HG03175 (cell line): ENCODE measurements around the gene ADAM22.

Source experiments
- ATAC-seq: cut with Tn5 transposase; IDR thresholded peaks from one replicate; pipeline ENCODE4 v1.9.1; 2021; ENCODE audit warnings: mild to moderate bottlenecking, moderate library complexity; ENCODE audit not compliant: unreplicated experiment

The ADAM22 gene

DNA sequence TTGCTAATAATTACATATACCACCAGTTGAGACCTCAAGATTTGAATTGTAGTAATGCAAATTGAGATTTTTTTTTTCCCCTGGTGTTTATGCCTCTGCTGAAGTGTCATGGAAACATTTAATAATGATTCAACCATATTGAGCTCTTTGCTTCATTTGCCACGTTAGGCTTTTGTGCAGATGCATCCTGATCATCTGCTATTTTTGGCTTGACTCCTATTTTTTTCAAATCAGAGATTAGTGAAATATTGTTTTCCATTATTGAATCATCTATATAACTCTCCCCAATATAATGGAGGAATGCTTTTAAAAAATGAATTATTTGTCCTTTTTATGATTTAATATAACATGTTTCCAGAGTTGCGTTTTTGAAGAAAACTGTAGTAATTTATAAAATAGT is 170.7 kb downstream of the ADAM22 start:
- no peak for ATAC-seq

GRCh38 chr7:88105231-88105630 is 171.2 kb downstream of the ADAM22 start:
- no peak for ATAC-seq

DNA sequence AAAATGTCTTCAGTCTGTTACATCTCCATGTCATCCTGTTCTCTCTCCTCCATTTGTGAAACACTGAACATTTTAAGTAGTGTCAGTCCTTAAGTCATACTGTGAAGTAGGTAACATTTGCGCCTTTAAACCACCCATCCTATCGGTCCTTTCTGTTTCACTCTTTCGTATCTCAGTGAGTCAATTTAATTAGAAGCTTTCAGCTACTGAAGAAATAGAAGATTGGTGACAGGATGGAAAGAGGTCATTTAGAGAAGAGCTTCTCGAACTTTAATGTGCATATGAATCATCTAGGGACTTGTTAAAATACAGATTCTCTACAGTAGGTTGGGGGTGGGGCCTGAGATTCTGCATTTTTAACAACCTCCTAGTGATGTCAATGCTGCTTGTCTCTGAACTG is 172.4 kb downstream of the ADAM22 start:
- ATAC-seq, result no peak

GRCh38 chr7:88109612-88110011 is 175.6 kb downstream of the ADAM22 start:
- ATAC-seq, result no peak

DNA sequence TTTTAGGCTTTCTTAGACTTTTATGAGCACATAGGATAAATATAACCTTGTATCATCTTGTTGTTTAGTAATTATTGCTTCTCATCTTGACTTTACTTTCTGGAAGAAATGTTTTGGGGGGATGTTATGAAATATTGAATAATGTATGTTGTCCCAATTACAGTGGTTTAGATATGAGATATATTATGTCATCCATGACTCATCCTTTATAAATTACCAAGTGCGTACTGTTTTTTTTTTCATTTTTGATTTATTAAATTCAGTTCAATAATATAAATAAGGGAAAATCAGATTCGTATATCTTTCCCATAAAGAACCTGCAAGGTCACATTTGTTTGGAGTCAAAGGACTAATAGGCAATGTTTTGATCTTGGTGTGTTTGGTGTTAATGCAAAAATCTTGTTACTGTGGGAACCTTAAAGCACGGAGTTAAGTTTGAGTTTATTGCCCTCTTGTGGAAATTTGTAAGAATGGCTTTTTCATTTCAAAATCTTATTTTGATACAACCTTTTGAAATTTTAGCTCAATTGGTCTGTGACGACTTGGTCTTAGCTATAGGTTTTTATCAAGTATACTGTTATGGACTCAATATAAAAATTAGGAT is 177.2 kb downstream of the ADAM22 start:
- peak; percentile 58 for ATAC-seq

GRCh38 chr7:88111954-88112471 is 178.0 kb downstream of the ADAM22 start:
- ATAC-seq, result no peak

DNA sequence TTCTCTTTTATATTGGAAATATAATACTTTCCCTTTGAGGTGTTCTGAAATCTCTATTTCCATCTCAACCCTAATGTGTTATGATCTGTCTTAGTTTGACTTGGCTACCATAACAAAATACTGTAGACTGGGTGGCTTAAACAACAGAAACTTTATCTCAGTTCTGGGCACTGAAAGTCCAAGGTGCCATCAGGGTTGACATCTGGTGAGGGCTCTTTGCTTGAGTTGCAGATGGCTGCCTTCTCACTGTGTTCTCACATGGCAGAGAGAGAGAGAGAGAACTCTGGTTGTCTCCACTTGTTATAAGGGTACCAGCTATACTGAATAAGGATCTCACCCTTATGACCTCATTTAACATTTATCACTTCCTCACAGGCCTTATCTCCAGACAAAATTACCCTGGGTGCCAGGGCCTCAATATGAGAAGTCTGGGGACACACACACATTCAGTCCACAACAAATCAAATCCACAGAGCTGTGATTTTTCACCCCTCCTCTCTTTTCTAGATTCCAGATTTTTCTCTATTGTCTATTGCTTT is 181.3 kb downstream of the ADAM22 start:
- ATAC-seq, result no peak

GRCh38 chr7:88115816-88116215 is 181.8 kb downstream of the ADAM22 start:
- no peak for ATAC-seq

- no peak for ATAC-seq
These were observed 182.3 kb downstream of the ADAM22 start for GRCh38 chr7:88116235-88116795.

DNA sequence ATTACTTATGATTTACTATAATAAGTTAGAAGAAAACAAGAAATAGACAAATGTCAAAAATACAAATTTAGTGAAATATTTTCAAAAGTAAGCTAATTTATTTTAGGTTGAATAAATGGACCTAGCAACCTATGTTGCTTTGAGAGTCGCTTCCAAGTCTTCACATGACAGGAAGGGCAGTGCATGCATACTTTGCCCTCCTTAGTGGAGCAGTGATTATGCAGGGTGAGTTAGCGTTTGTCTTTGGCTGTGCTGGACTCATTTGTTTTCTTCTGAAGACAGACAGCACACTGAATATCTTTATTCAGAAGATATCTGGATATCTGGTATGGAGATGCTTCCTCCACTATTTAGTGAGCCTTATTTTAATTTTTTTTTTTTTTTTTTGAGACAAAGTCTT is 183.3 kb downstream of the ADAM22 start:
- ATAC-seq, result no peak

- ATAC-seq, result no peak
These were observed 187.3 kb downstream of the ADAM22 start for GRCh38 chr7:88121335-88121734.

GRCh38 chr7:88127637-88128290 is 193.7 kb downstream of the ADAM22 start:
- no peak for ATAC-seq

DNA sequence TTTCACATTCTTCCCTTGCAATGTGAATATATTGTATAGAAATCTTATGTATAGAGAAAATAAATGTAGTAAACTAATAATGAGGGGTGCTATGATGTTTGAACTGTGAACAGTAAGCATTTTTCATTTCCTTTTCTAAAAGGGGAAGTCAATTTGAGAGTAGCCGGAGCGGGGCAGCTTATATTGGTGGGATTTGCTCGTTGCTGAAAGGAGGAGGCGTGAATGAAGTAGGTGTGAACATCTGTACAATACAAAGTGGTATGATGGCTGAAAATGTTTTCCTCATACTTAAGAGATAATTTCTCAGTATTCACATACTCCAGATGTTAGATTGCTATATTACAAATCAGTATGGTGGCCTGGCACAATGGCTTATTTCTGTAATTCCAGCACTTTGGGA is 198.7 kb downstream of the ADAM22 start:
- peak; percentile 95 for ATAC-seq

DNA sequence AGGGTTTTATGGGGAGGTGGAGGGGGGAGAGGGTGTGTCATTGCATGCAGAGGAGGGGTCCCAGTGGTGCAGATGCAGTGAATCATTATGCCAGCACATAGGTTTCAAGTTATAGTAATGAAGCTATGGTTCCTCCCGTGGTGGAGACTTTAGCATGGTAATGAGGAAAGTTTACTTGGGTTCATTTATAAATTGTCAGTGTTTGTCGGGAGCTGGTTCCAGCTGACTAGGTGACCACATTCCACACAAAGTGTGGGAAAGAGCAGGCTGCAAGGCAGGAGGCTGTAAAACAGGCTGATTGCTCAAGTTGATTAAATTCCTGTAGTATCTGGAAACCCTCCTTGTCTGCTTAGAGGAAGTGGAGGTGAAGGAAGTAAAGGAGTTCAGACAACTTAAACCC is 206.9 kb downstream of the ADAM22 start:
- ATAC-seq, result no peak

- no peak for ATAC-seq
These were observed 207.4 kb downstream of the ADAM22 start for GRCh38 chr7:88141479-88141878.

GRCh38 chr7:88141953-88142352 is 207.9 kb downstream of the ADAM22 start:
- ATAC-seq, result no peak

GRCh38 chr7:88146616-88147015 is 212.6 kb downstream of the ADAM22 start:
- no peak for ATAC-seq

- no peak for ATAC-seq
These were observed 213.3 kb downstream of the ADAM22 start for GRCh38 chr7:88147341-88147740.

DNA sequence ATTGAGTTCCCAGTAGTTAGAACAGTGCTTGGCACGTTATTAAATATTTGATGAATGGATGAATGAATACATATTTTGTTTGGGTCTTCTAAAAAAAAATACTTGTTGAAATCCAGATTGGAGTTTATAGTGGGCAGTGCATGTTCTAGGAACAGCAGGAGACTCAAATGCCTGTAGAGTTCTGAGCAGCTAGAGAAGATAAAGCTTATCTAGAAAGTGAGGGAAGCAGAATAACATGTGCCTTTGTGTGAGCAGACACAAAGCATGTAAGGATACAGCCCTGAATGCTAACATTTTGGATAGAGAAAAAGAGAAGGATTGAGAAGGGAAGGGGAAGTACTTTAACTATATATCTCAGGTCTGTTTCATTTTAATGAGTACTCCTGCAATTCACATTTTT is 213.9 kb downstream of the ADAM22 start:
- ATAC-seq, result no peak

DNA sequence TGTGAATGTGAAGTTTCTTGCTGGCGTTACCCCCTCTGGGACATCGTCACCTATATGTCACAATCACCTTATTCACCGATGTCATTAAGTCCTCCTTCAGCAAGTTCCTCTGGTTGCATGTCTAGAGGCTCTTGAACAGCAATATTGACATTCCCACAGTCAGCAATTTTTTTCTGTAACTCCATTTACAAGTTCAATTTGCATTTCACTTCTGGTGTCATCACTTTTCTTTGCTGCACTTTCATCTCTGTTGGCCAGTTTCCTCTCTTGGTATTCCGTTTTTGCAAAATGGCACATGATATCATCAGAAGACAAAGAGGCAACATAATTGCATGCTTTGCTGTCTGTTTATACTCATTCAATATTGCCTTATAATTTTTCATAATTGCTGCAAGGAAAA is 216.0 kb downstream of the ADAM22 start:
- ATAC-seq, result no peak

DNA sequence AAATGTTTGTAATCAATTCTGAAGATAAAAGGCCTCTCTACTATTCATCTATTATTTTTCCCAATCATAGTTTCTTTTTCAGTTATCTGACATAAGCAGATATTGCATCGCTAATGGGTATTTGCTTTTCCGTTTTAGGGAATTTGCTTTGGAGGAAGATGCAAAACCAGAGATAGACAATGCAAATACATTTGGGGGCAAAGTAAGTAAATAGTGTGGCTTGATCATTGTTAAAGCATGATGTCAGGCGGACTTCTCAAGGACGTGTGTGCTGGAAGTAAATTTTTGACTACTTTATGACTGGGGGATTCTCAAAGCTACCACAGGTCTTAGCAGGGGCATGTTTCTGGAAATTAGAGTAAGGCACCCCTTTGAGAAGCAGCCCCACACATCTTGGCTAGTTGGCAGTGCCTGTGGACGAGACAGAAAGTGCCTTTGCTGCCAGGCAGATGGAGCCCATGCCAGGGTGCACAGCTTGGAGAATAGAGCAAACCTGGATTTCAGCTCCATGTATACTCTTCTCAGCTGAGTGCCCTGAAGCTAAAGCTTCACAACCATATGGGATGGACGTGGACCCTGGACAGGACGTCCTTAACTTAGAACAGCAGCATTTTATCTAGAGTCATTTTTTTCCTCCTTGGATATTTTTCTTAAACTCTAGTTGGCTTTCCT is 217.2 kb downstream of the ADAM22 start:
- ATAC-seq, result no peak

DNA sequence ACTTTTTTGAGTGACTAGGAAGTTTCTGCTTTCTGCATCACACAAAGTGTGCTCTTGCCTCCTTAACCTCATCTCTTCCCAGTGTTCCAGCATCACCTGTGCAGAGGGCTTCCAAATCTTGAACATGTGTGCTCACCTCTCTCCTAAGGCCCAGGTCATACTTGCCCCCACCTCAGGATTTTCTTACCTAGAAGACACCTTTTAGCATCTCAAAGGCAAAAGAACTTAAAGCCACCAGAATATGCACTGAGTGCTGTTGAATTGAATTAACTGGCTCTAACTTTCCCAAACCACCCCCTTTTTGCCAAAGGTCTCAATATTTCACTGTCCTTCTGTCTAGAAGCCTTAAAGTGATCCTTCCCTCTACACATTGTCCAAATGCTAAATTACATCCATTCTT is 219.3 kb downstream of the ADAM22 start:
- ATAC-seq, result no peak
